ENCODE results near the gene RASSF5.

GRCh38 chr1:206608108-206608698 is 100.9 kb downstream of the RASSF5 start:
- TF ChIP-seq CTCF (optimal IDR thresholded peaks at IDR 0.05 in 1 of 3, IDR thresholded peaks at IDR 0.05 in 1 of 3, conservative IDR thresholded peaks at IDR 0.05 in 1 of 3; ENCODE audit: extremely low read depth in 1 of 3, insufficient read depth in 2 of 3, low read length in 3 of 3) (peak; percentile 83 to 94 (median 93)), EZH2 (IDR thresholded peaks at IDR 0.05; ENCODE audit: low read length) (no peak)

Data from keratinocyte (primary cell).